KG1 (cell line): ENCODE measurements around the gene SH3BGRL2.
"Not testable (repeated sequence)": the region's sequence is repeated elsewhere in the genome, so short reads cannot be mapped to it uniquely, and the experiment has no call there.

Experiments
- DNase-seq: peaks from one replicate; lab custom pipeline; 2025; lab: John Stamatoyannopoulos, UW

The SH3BGRL2 gene

DNA sequence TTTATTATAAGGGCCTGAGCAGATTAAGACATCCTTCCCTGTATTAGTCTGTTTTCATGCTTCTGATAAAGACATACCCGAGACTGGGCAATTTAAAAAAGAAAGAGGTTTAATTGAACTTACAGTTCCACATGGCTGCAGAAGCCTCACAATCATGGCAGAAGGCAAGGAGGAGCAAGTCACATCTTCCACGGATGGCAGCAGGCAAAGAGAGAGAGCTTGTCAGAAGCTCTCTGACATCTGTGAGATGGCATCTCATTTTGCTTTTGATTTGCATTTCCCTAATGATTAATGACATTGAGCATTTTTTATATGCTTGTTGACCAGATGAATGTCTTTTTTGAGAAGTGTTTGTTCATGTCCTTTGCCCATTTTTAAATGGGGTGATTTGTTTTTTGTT is 114.2 kb downstream of the SH3BGRL2 start:
- not testable (repeated sequence) for DNase-seq

DNA sequence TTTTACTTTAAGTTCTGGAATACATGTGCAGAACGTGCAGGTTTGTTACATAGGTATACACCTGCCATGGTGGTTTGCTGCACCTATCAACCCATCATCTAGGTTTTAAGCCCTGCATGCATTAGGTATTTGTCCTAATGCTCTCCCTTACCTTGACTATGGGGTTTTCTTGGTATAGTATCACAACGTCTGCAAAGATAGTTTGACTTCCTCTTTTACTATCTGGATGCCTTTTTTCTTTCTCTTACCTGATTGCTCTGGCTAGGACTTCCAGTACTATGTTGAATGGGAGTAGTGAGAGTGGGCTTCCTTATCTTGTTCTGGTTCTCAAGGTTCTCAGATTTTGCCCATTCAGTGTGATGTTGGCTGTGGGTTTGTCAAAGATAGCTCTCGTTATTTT is 115.2 kb downstream of the SH3BGRL2 start:
- not testable (repeated sequence) for DNase-seq

DNA sequence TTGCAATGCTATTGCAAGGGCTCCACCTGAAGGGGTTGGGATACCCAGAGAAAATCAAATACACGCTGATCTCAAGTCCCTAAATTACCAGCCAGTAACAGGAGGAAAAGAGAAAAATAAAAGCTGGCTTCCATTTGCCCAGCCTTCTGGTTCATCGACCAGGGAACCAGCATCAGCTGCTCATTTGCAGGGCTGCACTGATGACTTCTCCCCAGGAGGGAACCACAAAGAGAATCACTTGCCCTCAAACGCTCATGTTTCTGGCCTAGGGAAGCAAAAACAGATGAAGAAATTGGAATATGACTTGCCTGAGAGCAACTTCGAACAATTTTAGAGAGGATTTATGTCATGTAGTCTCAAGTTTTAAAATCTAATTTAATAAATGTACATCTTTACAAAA is 119.7 kb downstream of the SH3BGRL2 start:
- DNase-seq = no peak
